SU-DHL-6 (cell line): Measurements from ENCODE around the gene MYLK4.

Experiments used
- H2AFZ ChIP-seq: fragments of 200-600 bp; sonication (generic); 2 replicates; pipeline ENCODE4 v1.6.1; 2014; ENCODE audit warnings: low read depth, mild to moderate bottlenecking, moderate library complexity, mixed read lengths, antibody characterized with exemption, low read length; ENCODE audit not compliant: severe bottlenecking
- H3F3A ChIP-seq: fragments of 200-600 bp; shearing (Covaris generic); 2 replicates; pipeline ENCODE4 v1.6.0; 2016; ENCODE audit warnings: antibody characterized with exemption, mild to moderate bottlenecking; ENCODE audit not compliant: insufficient read depth
- H3K27ac ChIP-seq: fragments of 200-600 bp; sonication (generic); 2 replicates; pipeline ENCODE4 v1.5.1; 2016; ENCODE audit warnings: low read depth, mild to moderate bottlenecking, low read length, moderate library complexity, mixed read lengths
- H3K27me3 ChIP-seq: fragments of 200-600 bp; sonication (generic), shearing (Covaris generic); 2 replicates; pipeline ENCODE4 v1.6.0; 2014; ENCODE audit warnings: mild to moderate bottlenecking, low read length
- H3K36me3 ChIP-seq: fragments of 200-600 bp; sonication (generic); 2 replicates; pipeline ENCODE4 v1.6.1; 2014; ENCODE audit warnings: mild to moderate bottlenecking, low read length, mixed read lengths
- H3K4me2 ChIP-seq: fragments of 300-600, 200-600 bp; shearing (Covaris generic), sonication (generic); 2 replicates; pipeline ENCODE4 v1.6.0; 2014; ENCODE audit warnings: low read length, low read depth, mild to moderate bottlenecking; ENCODE audit not compliant: poor library complexity, severe bottlenecking
- H3K4me3 ChIP-seq: fragments of 200-600 bp; sonication (generic); 2 replicates; pipeline ENCODE4 v1.5.1; 2014; ENCODE audit warnings: antibody characterized with exemption, low read length, mild to moderate bottlenecking, mixed read lengths; ENCODE audit not compliant: insufficient read depth, poor library complexity, severe bottlenecking
- H3K79me2 ChIP-seq: fragments of 200-600 bp; sonication (generic); 2 replicates; pipeline ENCODE4 v1.6.1; 2014; ENCODE audit warnings: mild to moderate bottlenecking, low read length, moderate library complexity; ENCODE audit not compliant: insufficient read depth
- H3K9ac ChIP-seq: fragments of 200-600 bp; sonication (generic); 2 replicates; pipeline ENCODE4 v1.7.0; 2014; ENCODE audit warnings: mild to moderate bottlenecking, low read length
- H3K9me2 ChIP-seq: fragments of 200-600 bp; sonication (generic); replicated peaks from 2 replicates; pipeline ENCODE4 v1.6.1; 2014; ENCODE audit warnings: low read length; ENCODE audit not compliant: insufficient read depth
- H3K9me3 ChIP-seq: fragments of 200-600 bp; sonication (generic); 2 replicates; pipeline ENCODE4 v1.6.1; 2014; ENCODE audit warnings: low read length, mixed read lengths; ENCODE audit not compliant: insufficient read depth
- H4K20me1 ChIP-seq: fragments of 200-600 bp; sonication (generic); 2 replicates; pipeline ENCODE4 v1.6.1; 2014; ENCODE audit warnings: low read depth, mild to moderate bottlenecking, antibody characterized with exemption, low read length, moderate library complexity, mixed read lengths
- EZH2phosphoT487 ChIP-seq: fragments of 200-600 bp; sonication (generic), shearing (Covaris generic); conservative IDR thresholded peaks from 2 replicates; pipeline ENCODE4 v1.6.1; 2018; ENCODE audit warnings: mild to moderate bottlenecking, antibody characterized with exemption, low read length, moderate library complexity, mixed read lengths
- TF ChIP-seq, protein P1 (sequence below): fragments of 200-600 bp; sonication (generic); IDR thresholded peaks from one replicate; pipeline ENCODE4 v1.5.1; 2017; ENCODE audit warnings: antibody characterized with exemption, mild to moderate bottlenecking, low read length, moderate library complexity; ENCODE audit not compliant: insufficient read depth, poor library complexity, severe bottlenecking

The MYLK4 gene

DNA sequence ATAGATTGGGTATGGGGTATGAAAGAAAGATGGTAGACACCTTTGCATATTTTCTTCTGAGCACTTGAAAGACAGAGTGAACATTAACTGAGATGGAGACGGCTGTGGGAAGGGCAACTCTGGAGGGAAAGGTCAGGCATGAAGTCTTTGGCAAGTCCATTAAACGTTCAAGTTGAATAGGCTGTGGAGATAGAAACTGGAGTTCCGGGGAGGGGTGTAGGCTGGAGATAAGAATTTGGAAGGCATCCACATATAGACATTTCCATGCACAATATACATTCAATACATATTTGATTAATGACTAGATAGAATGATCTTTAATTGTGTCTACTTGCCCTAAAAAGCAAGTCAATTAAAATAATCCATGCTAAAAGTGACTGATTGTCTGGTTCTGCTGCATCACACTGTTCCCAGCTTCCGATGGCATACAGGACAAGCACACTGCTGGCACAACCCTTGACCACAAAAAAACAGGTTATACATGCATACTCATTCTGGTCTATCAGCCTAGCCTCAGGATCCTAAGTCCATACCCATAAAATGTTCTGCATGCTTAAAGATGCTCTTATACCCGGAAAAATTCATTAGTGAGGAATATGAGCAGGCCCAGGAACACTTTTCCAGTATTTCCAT lies 1.9 kb upstream of the MYLK4 start:
- Histone ChIP-seq H3K79me2 (no peaks in the 10 kb centered on the region), H3K9me3 (no peaks in the 10 kb centered on the region), H2AFZ (no peak overlapping the region), H3K9ac (no peak overlapping the region), H3K27me3 (no peaks in the 10 kb centered on the region), H3K36me3 (no peaks in the 10 kb centered on the region), H3F3A (no peaks in the 10 kb centered on the region), H3K9me2 (no peaks in the 10 kb centered on the region), H3K27ac (no peak overlapping the region), H3K4me2 (no peak overlapping the region), H4K20me1 (no peaks in the 10 kb centered on the region), H3K4me3 (no peak overlapping the region)
- TF ChIP-seq, protein P1, sequence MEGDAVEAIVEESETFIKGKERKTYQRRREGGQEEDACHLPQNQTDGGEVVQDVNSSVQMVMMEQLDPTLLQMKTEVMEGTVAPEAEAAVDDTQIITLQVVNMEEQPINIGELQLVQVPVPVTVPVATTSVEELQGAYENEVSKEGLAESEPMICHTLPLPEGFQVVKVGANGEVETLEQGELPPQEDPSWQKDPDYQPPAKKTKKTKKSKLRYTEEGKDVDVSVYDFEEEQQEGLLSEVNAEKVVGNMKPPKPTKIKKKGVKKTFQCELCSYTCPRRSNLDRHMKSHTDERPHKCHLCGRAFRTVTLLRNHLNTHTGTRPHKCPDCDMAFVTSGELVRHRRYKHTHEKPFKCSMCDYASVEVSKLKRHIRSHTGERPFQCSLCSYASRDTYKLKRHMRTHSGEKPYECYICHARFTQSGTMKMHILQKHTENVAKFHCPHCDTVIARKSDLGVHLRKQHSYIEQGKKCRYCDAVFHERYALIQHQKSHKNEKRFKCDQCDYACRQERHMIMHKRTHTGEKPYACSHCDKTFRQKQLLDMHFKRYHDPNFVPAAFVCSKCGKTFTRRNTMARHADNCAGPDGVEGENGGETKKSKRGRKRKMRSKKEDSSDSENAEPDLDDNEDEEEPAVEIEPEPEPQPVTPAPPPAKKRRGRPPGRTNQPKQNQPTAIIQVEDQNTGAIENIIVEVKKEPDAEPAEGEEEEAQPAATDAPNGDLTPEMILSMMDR = no peak
- TF ChIP-seq EZH2phosphoT487 = no peak

DNA sequence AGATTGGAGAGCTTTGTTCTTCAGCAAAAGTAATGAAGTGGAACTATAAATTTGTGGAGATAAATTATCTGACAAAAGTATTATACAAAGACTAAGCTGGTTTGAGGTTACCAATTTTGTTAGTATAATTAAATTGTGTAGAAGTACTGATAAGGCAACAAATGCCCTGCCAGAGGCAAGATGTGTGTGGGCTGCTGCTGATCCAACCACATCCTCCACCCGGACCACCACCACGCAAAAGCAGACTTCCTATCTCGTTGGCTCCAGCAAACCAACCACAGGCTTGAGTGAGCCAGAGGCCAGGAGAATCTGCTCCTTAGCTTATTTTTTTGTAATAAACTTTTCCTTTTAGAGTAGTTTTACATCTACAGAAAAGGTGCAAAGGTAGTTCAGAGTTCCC lies 1.1 kb upstream of the MYLK4 start:
- Histone ChIP-seq H3K36me3 (no peaks in the 10 kb centered on the region), H3K9ac (no peak overlapping the region), H3K4me3 (no peak overlapping the region), H3K9me2 (no peaks in the 10 kb centered on the region), H4K20me1 (no peaks in the 10 kb centered on the region), H3F3A (no peaks in the 10 kb centered on the region), H3K79me2 (no peaks in the 10 kb centered on the region), H3K9me3 (no peaks in the 10 kb centered on the region), H2AFZ (no peak overlapping the region), H3K4me2 (no peak overlapping the region), H3K27ac (no peak overlapping the region), H3K27me3 (no peaks in the 10 kb centered on the region)
- TF ChIP-seq, protein P1 = no peak
- TF ChIP-seq EZH2phosphoT487 = no peak

DNA sequence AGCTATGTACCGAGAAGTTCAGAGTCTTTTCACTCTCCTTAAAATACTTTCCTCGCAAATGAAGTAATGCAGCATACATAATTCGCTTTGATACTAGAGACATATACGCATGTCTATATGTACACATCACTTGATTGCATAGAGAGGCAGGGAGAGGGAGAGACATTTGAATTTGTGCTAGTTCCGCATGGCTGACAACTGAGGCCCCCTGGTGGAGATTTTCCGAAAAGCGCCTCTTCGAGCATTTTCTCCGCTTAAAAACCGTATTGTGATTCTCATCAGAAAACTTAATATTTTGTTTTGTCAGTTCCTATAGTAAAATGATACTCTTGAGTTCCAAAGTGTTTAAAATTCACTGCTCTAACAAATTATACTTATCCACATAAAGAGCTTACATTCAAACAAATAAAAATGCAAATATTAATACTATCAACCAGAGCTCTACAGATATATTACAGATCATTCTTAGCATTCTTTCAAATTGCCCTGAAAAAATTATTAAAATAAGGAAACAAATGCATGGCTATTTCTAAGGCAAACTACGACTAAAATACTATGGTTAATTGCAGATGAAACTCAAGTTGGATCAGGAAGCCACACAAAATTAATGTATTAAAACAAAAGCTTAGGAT lies 637 bp downstream of the MYLK4 start:
- Histone ChIP-seq H3K27me3 (no peaks in the 10 kb centered on the region), H3K79me2 (no peaks in the 10 kb centered on the region), H3K4me3 (no peak overlapping the region), H3K9me2 (no peaks in the 10 kb centered on the region), H3K36me3 (no peaks in the 10 kb centered on the region), H3K27ac (no peak overlapping the region), H3K4me2 (no peak overlapping the region), H2AFZ (no peak overlapping the region), H4K20me1 (no peaks in the 10 kb centered on the region), H3K9me3 (no peaks in the 10 kb centered on the region), H3K9ac (no peak overlapping the region), H3F3A (no peaks in the 10 kb centered on the region)
- TF ChIP-seq, protein P1 = peak; percentile 99
- no peak for TF ChIP-seq EZH2phosphoT487
